NCI-H510A (cell line): ENCODE data around the gene FDX2.

Experiments used
- DNase-seq: peaks from one replicate; lab custom pipeline; 2025; lab: John Stamatoyannopoulos, UW

FDX2 gene

DNA sequence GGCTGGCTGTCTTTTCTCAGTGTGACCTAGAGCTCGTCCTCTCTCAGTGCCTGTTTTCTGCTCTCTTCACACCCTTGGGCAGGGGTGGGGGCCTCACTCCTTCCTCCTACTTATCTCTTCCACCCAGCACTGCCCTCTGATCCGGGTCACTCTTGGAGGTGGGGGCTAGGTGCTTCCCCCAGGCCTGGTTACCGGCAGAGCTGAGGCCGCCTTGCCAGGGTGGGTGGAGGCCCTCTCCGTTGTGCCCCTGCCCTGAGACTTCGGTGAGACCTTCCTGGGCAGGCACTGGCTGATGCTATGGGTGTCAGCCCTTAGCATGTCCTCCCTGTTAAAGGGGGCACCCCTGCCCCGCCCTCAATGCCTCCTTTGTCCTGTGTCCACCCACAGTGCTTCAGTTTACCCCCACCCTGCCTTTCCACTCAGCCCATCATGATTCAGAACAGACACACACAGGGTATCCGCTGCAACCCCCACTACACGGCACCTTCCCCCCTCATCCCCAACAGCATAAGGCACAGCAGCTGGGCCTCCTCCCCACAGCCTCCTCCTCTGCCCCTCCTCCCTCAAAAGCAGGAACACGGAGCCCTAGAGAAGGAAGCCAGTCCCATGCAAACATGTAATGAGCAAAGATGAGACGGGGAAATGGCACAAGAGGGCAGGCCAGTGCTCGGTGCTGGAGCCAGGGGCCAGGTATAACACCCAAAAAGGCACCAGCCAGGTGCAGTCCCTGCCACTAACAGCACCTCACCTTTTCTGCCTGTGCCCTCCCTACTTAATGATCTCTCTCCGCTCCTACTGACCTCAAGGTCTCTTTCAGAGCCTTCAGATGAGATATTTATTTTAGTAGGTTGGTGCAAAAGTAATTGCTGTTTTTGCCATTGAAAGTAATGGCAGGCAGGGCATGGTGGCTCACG, 16.0 kb downstream of the FDX2 start:
- no peak for DNase-seq

DNA sequence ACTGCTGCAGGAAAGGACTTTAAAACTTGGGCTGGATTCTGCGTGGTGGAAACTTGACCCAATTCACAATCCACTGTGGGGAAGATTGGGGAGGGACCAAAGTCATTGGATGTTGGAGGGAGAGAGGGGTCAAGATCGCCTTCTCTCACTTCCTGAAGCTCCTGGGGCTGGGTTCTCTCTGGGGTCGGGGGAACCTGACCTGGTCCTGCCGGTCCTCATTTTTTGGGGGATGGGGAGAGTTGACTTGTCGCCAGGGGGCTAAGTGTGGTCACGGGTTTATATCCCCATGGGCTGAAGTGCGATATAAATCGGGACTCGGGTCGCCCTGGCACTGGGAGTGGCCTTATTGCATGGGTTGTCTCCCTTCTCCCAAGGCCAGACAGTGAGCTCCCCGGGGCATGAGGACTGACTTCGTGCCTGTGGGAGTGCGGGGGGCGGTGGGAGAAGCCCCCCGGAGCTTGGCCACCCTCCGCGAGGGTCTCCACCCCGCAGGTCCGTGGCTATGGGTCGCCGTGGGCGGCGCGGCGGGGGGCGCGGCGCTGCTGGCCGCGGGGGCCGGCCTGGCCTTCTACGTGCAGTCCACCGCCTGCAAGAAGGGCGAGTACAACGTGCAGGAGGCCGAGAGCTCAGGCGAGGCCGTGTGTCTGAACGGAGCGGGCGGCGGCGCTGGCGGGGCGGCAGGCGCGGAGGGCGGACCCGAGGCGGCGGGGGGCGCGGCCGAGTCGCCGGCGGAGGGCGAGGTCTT, 19.8 kb downstream of the FDX2 start:
- DNase-seq: no peak

GRCh38 chr19:10295305-10295846, 20.4 kb downstream of the FDX2 start:
- no peak for DNase-seq

GRCh38 chr19:10294368-10294697, 21.5 kb downstream of the FDX2 start:
- no peak for DNase-seq

- no peak for DNase-seq
Measured at GRCh38 chr19:10293637-10294367, 22.0 kb downstream of the FDX2 start.

- no peak for DNase-seq
Measured at GRCh38 chr19:10292789-10293636, 22.8 kb downstream of the FDX2 start.

GRCh38 chr19:10292206-10292788, 23.5 kb downstream of the FDX2 start:
- no peak for DNase-seq

GRCh38 chr19:10291554-10292205, 24.1 kb downstream of the FDX2 start:
- no peak for DNase-seq

DNA sequence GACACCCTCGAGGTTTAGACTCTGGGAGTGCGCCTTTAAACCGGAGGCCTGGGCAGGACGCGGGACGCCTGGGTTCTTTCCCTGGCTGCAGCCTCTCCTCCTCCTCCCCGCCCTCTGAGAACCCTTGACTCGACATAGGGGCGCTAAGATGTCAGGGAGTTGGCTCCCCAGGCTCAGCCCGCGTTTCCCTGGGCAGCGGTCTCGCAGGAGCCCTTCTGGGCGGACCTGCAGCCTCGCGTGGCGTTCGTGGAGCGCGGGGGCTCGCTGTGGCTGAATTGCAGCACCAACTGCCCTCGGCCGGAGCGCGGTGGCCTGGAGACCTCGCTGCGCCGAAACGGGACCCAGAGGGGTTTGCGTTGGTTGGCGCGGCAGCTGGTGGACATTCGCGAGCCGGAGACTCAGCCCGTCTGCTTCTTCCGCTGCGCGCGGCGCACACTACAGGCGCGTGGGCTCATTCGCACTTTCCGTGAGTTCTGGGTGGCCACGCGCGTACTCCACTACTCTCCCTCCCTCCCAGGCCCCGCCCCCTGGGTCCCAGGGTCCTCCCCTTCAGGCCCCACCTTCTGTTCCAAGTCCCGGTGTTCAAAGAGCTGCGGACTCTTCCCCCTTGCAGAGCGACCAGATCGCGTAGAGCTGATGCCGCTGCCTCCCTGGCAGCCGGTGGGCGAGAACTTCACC, 24.8 kb downstream of the FDX2 start:
- DNase-seq: no peak

- DNase-seq: no peak
Measured at GRCh38 chr19:10290357-10290875, 25.4 kb downstream of the FDX2 start.

DNA sequence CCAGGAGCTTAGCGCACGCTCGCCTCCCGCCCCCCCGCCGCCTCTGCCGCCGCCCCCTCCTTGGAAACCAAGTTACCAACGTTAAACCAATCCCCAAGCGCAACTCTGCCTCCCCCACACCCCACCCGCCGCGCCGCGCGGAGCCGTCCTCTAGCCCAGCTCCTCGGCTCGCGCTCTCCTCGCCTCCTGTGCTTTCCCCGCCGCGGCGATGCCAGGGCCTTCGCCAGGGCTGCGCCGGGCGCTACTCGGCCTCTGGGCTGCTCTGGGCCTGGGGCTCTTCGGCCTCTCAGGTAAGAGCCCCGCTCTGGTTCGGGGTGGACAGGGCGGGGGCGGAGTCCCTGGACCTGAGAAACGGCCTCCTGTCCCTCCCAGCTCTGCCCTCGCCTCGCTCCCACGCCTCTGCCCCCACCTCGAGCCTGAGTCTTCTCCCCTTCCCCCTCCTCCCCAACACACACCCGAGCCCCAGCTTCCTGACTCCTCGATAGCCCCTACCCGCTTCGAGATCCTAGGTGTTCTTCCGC, 25.9 kb downstream of the FDX2 start, which contains the start of gene ICAM5:
Gene ICAM5, plus strand, starts transcription at position 117 of the 521 bp plus-strand sequence. Its CDS starts 92 bp downstream, at position 209.
- DNase-seq: no peak

DNA sequence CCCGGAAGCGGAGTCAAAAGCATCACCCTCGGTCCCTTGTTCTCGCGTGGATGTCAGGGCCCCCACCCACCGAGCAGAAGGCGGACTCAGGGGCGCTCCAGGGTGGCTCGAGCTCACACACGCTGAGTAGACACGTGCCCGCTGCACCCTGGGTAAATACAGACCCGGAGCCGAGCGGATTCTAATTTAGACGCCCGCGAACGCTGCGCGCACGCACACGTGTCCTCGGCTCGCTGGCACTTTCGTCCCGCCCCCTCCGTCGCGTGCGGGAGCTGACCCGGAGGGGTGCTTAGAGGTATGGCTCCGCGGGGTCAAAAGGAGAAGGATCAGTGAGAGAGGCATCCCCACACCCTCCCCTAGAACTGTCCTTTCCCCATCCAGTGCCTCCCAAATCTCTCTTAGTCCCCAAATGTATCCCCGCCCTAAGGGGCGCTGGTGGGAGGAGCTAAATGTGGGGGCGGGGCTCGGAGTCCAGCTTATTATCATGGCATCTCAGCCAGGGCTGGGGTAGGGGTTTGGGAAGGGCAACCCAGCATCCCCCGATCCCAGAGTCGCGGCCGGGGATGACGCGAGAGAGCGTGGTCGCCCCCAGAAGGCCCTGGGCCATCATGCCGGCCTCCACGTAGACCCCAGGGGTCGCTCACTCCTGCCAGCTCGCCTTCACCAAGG, 26.5 kb downstream of the FDX2 start:
- DNase-seq: no peak

GRCh38 chr19:10288662-10289166, 27.1 kb downstream of the FDX2 start:
- DNase-seq: no peak

- DNase-seq: no peak
Measured at GRCh38 chr19:10286803-10287737, 28.7 kb downstream of the FDX2 start, which contains the start of gene ICAM4. ICAM4 (plus strand) TSS chr19:10286955; CDS start chr19:10287013, 58 bp downstream.

DNA sequence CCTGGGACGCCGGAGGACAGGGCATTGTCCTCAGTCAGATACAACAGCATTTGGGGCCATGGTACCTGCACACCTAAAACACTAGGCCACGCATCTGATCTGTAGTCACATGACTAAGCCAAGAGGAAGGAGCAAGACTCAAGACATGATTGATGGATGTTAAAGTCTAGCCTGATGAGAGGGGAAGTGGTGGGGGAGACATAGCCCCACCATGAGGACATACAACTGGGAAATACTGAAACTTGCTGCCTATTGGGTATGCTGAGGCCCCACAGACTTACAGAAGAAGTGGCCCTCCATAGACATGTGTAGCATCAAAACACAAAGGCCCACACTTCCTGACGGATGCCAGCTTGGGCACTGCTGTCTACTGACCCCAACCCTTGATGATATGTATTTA, 30.4 kb downstream of the FDX2 start:
- no peak for DNase-seq

GRCh38 chr19:10284960-10285278, 30.9 kb downstream of the FDX2 start:
- no peak for DNase-seq
